Transverse colon (tissue), 4 donors: ENCODE data around the gene POU5F1. TPM values are rescaled to one million over a fixed set of nuclear protein-coding genes. Genes with fewer than 3 reads are reported as not detected.

Experiments
- DNase-seq: peaks from one replicate; pipeline ENCODE4 v3.0.0-alpha.2; 2019
- H3K27ac ChIP-seq, 4 donors: fragments of 200-600 bp; sonication (generic); 2 replicates each; pipeline ENCODE4 v1.5.1; 2016 to 2018; ENCODE audit warnings: inconsistent platforms in 4 of 4
- H3K27me3 ChIP-seq: fragments of 200-600 bp; sonication (generic); 2 replicates; pipeline ENCODE4 v1.5.1; 2017; ENCODE audit warnings: inconsistent platforms
- H3K36me3 ChIP-seq, 4 donors: fragments of 200-600 bp; sonication (generic); 2 replicates each; pipeline ENCODE4 v1.5.1; 2017 to 2019; ENCODE audit warnings: inconsistent platforms in 4 of 4
- H3K4me1 ChIP-seq, 4 donors: fragments of 200-600 bp; sonication (generic); 2 replicates each; pipeline ENCODE4 v1.5.1; 2017 to 2020; ENCODE audit warnings: inconsistent platforms in 4 of 4
- H3K4me3 ChIP-seq, 4 donors: fragments of 200-600 bp; sonication (generic); 1 replicate in 1 of 4; 2 replicates in 3 of 4; pipeline versions ENCODE4 v1.5.1 to v1.6.1; 2017 to 2019; ENCODE audit warnings: inconsistent platforms in 4 of 4
- H3K9me3 ChIP-seq, 2 donors: fragments of 200-600 bp; sonication (generic); 2 replicates each; pipeline ENCODE4 v1.5.1; 2017 to 2019; ENCODE audit warnings: inconsistent platforms in 2 of 2
- EP300 ChIP-seq: sonication (generic); formaldehyde crosslinking; IDR thresholded peaks from one replicate; pipeline ENCODE4 v1.6.1; 2017; ENCODE audit warnings: antibody characterized with exemption, low read depth
- POLR2A ChIP-seq: fragments of 450-650 bp; IDR thresholded peaks from one replicate; pipeline ENCODE4 v1.6.1; 2016; ENCODE audit warnings: antibody characterized with exemption, mild to moderate bottlenecking, moderate library complexity
- POLR2AphosphoS5 ChIP-seq, 3 donors: sonication (generic); formaldehyde crosslinking; IDR thresholded peaks; one replicate each; pipeline ENCODE4 v1.6.1; 2016; ENCODE audit warnings: antibody characterized with exemption in 3 of 3
- WGBS, 2 donors: methylation state at CpG; one replicate each; pipeline ENCODE4 v1.1.5; 2018; ENCODE audit warnings: low coverage in 1 of 2; 5-methylcytosine and 5-hydroxymethylcytosine counted together
- in situ Hi-C, 4 donors: fragments of 200-750 bp; cut with MboI; loops; one replicate each; pipeline versions ENCODE4 v1.15.0 to v1.15.1; 2017; ENCODE audit warnings: low sequenced_read_pairs in 3 of 4, low pct_ligation_motif_present in 1 of 4, low pct_unique_long_range_greater_than_20kb in 1 of 4
- intact Hi-C: fragments of 100-400 bp; cut with DNase I; formaldehyde crosslinking; loops from one replicate; pipeline ENCODE4 v1.15.1; 2023; ENCODE audit warnings: low total_unique reads
- total RNA-seq, 4 donors: library from RNA; depleted of rRNA; stranded (reverse); fragments of >200 nt; gene quantifications; one replicate each; pipeline ENCODE4 v1.1.0, GENCODE V29; 2016
- TF ChIP-seq, protein P1 (sequence below), 5 experiments: fragments of 200-600 bp in 3 of 5; fragments of 450-650 bp in 2 of 5; sonication (generic) in 3 of 5; IDR thresholded peaks; 1 replicate in 2 of 5; 2 replicates in 3 of 5; pipeline ENCODE4 v1.5.1; 2016 to 2017; ENCODE audit warnings: antibody characterized with exemption in 5 of 5, inconsistent platforms in 3 of 5, mild to moderate bottlenecking in 2 of 5, moderate library complexity in 1 of 5

POU5F1 gene
- total RNA-seq, 4 donors from 2014 or later: 11.5 to 434 (median 29.2) TPM

DNA sequence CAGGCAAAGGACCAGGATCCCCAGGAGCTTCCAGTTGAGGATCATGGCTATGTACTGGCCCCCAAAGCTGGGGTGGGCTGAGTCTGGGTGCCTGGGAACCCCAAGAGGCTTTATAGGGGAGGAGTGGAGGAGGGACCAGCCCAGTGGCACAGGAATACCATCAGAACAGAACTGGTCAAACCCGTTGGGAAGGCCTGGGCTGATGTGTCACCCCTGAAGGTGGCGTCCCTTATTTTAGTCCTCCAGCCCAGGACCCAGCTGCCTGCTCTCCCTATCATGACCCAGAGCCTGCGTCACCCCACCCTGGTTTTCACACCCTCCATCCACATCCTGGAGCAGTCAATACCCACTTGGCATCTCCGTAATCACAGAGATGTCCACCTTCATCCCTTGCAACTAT lies 31.5 kb downstream of the POU5F1 start, which contains the start of gene PSORS1C2:
TSS of gene PSORS1C2 (minus strand) at position 85 of the 400 bp plus-strand sequence. CDS start at position 45, 40 bp downstream.
- intact Hi-C loops (loop anchor here (5.0 kb wide), 1 partner anchor 228 kb away; no protein-coding TSS in a partner anchor), in situ Hi-C loops (loop anchor here (5.0 to 10.0 kb wide), 6 partner anchors 53 to 306 kb away; no protein-coding TSS in a partner anchor)
- TF ChIP-seq, protein P1, sequence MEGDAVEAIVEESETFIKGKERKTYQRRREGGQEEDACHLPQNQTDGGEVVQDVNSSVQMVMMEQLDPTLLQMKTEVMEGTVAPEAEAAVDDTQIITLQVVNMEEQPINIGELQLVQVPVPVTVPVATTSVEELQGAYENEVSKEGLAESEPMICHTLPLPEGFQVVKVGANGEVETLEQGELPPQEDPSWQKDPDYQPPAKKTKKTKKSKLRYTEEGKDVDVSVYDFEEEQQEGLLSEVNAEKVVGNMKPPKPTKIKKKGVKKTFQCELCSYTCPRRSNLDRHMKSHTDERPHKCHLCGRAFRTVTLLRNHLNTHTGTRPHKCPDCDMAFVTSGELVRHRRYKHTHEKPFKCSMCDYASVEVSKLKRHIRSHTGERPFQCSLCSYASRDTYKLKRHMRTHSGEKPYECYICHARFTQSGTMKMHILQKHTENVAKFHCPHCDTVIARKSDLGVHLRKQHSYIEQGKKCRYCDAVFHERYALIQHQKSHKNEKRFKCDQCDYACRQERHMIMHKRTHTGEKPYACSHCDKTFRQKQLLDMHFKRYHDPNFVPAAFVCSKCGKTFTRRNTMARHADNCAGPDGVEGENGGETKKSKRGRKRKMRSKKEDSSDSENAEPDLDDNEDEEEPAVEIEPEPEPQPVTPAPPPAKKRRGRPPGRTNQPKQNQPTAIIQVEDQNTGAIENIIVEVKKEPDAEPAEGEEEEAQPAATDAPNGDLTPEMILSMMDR (IDR thresholded peaks at IDR 0.05): no peak
- TF ChIP-seq POLR2AphosphoS5 (IDR thresholded peaks at IDR 0.05) (no peak), POLR2A (no peak), EP300 (no peak)
- Histone ChIP-seq H3K9me3 (no peaks in the 10 kb centered on the region), H3K27me3 (no peaks in the 10 kb centered on the region), H3K27ac (no peak within 1 kb of the TSS), H3K4me1 (peaks cover 0 to 23% (median 12%) of the 10 kb centered on the region in 4 donors), H3K36me3 (no peaks in the 10 kb centered on the region), H3K4me3 (no peak within 1 kb of the TSS)
- WGBS, 2 donors: 82% methylated on average over 4 of the region's 4 CpGs; no CpG with 5 or more reads in 1 of the 2 donors
- DNase-seq: no peak

DNA sequence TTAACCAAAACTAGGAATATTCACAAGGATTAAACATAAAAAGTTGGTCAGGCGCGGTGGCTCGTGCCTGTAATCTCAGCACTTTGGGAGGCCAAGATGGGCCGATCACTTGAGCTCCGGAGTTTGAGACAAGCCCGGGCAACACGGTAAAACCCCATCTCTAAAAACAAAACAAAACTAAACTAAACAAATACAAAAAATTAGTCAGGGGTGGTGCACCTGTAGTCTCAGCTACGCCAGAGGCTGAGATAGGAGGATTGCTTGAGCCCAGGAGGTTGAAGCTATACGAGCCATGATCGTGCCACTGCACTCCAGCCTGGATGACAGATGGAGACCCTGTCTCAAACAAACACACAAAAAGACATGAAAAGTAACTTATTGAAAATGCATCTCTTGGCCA lies 34.8 kb downstream of the POU5F1 start:
- no peak for TF ChIP-seq POLR2A
- TF ChIP-seq, protein P1 (IDR thresholded peaks at IDR 0.05): no peak
- TF ChIP-seq EP300: no peak
- no peak for TF ChIP-seq POLR2AphosphoS5 (IDR thresholded peaks at IDR 0.05)
- no peak for DNase-seq
- Histone ChIP-seq H3K27ac (no peak overlapping the region), H3K4me3 (no peak overlapping the region), H3K36me3 (no peaks in the 10 kb centered on the region), H3K27me3 (no peaks in the 10 kb centered on the region), H3K9me3 (no peaks in the 10 kb centered on the region), H3K4me1 (peaks cover 0 to 11% (median 6%) of the 10 kb centered on the region in 4 donors)
- in situ Hi-C loops: loop anchor here (5.0 to 10.0 kb wide), 6 partner anchors 57 to 309 kb away; no protein-coding TSS in a partner anchor
- WGBS, 2 donors: 63 to 78% methylated on average over 8 to 10 of the region's 10 CpGs
- intact Hi-C loops: loop anchor here (2.0 to 5.0 kb wide), 2 partner anchors 57 to 232 kb away; no protein-coding TSS in a partner anchor

DNA sequence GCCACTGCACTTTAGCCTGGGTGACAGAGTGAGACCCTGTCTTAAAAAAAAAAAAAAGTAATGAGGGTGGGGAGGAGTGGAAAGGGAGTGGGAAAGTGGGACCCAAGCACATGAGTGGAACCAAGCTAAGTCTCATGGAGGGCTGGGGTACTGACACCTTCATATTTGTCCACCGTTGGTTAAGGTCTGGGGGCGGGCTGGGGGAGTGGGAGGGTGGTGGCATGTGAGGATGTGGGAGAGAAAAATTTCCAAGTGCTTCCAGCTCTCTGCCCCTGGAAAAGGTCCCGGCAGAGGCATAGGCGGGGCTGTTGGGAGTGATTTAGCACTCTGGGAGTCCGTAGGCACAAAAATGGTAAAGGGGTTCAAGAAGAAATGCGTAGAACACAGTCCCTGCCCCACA lies 37.7 kb downstream of the POU5F1 start:
- TF ChIP-seq POLR2AphosphoS5 (IDR thresholded peaks at IDR 0.05): no peak
- TF ChIP-seq, protein P1 (IDR thresholded peaks at IDR 0.05): no peak
- no peak for TF ChIP-seq EP300
- no peak for TF ChIP-seq POLR2A
- intact Hi-C loops (no loop called here), in situ Hi-C loops (loop anchor here in 3 of 4 donors (10.0 kb wide), 3 partner anchors 62 to 312 kb away; no protein-coding TSS in a partner anchor)
- H3K4me3 ChIP-seq: no peak overlapping the region
- H3K27me3 ChIP-seq: no peaks in the 10 kb centered on the region
- H3K36me3 ChIP-seq: no peaks in the 10 kb centered on the region
- H3K27ac ChIP-seq: no peak overlapping the region
- no peak for DNase-seq
- peaks cover 0 to 8% (median 3%) of the 10 kb centered on the region in 4 donors for H3K4me1 ChIP-seq
- WGBS, 2 donors: 66 to 77% methylated on average over 4 to 6 of the region's 6 CpGs
- H3K9me3 ChIP-seq: no peaks in the 10 kb centered on the region

DNA sequence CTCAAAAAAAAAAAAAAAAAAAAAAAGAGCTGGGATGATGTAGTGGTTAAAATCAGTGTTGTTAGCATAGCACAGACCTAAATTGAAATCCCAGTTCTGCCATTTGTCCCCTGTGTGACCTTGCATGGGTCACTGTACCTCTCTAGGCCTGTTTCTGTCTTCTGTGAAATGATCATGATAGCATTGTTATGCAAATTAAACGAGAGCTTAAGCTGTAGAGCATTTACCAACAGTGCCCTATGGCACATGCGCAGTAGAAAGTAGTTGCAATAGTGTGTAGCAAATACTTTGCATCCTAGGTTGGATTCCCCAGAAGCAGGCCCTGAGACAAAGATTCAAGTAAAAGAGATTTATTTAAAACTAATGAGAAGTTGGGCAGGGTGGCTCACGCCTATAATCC lies 38.9 kb downstream of the POU5F1 start:
- Histone ChIP-seq H3K4me3 (no peak overlapping the region), H3K27ac (no peak overlapping the region), H3K9me3 (no peaks in the 10 kb centered on the region), H3K27me3 (no peaks in the 10 kb centered on the region), H3K4me1 (no peaks in the 10 kb centered on the region), H3K36me3 (no peaks in the 10 kb centered on the region)
- in situ Hi-C loops (loop anchor here in 3 of 4 donors (10.0 kb wide), 3 partner anchors 63 to 313 kb away; no protein-coding TSS in a partner anchor), intact Hi-C loops (no loop called here)
- TF ChIP-seq EP300 (no peak), POLR2A (no peak), POLR2AphosphoS5 (IDR thresholded peaks at IDR 0.05) (no peak)
- TF ChIP-seq, protein P1 (IDR thresholded peaks at IDR 0.05): no peak
- WGBS, 2 donors: 90 to 95% methylated on average over 3 of the region's 3 CpGs
- DNase-seq: no peak
